NOMO-1 treated with DMSO at 0.1 percent for 48 hours (cell line): ENCODE results near the gene KANK4.

Source experiments
- DNase-seq: peaks from one replicate; lab custom pipeline; 2025; ENCODE audit not compliant: unreplicated experiment; lab: John Stamatoyannopoulos, UW

Gene KANK4

GRCh38 chr1:62307895-62308492 lies 11.2 kb downstream of the KANK4 start:
- DNase-seq, result no peak

GRCh38 chr1:62307446-62307845 lies 11.8 kb downstream of the KANK4 start:
- DNase-seq, result no peak

DNA sequence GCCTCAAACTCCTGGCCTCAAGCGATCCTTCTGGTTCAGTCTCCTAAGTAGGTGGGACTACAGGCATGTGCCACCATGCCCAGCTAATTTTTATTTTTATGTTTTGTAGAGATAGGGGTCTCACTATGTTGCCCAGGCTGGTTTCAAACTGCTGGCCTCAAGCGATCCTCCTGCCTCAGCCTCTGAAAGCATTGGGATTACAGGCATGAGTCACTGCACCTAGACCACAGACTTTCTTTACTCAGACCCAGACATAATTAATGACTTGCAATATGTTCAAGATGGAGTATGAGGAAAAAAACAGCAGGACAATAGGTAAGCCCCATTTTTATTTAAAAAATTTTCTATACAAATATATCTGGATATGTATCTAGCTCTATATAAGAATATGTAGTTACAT lies 13.2 kb downstream of the KANK4 start:
- no peak for DNase-seq

DNA sequence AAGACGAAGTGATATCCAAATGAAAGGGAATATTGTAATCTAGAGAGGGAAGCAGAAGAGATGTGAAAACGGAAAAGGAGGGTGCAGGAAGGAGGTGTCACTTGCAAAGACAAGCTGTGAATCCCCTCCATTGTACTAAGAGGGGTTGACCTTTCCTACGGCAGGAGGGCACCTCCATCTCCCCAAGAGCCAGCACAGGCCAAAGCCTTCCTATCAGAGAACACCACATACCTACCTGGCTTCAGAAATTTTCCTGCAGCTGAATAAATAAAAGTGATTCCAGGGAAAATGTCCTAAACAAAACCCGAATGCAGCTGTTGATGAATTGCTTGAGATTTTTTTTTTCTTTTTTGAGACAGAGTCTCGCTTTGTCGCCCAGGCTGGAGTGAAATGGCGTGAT lies 14.3 kb downstream of the KANK4 start:
- no peak for DNase-seq

DNA sequence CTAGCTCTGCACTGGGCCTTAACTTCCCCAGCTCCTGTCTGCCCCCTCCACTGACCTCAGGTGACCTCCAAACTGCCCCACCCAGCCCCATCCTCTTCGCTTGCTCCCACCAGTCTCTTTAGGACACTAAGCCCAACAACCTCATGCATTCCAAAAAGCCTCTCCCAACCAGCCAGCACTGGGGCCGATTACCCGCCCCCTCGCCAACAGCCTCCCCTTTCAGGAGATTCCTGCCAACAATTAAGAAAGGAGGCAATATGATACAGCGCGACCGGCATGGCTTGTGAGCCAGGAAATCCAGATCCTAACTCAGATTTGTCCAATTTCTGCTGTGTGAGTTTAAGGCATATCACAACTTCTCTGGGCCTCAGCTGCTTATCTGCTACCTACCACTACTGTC lies 14.7 kb downstream of the KANK4 start:
- DNase-seq, result no peak

- no peak for DNase-seq
Observed at GRCh38 chr1:62301726-62302390, 17.4 kb downstream of the KANK4 start.

GRCh38 chr1:62299426-62300200 lies 19.6 kb downstream of the KANK4 start:
- DNase-seq, result no peak

DNA sequence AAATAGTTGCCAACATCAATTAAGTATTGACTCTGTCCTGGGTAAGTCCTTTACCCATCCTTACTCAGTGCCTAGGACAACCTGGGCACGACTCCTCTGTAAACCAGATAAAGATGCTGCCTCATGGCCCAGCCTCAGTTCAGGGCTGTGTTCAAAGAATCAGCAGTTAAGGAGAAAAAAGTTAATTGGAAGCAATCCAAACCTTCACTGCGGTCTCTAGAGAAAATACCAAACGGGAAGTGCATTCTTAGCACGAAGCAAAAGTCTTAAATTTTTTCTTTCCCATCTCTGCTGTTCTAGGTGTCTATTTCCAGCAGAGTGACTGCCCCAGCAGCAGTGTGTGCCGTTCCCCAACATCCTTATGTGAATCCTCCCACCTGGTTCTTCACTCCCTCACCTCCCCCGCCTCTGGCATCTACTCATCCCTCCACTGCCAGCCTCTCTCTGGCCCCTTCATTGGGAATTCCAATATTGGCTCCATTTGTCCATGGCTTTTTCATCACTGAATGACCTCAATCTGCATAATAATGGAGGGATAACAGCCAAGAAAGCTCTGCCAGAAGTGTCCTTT lies 23.2 kb downstream of the KANK4 start:
- DNase-seq, result peak; percentile 87

DNA sequence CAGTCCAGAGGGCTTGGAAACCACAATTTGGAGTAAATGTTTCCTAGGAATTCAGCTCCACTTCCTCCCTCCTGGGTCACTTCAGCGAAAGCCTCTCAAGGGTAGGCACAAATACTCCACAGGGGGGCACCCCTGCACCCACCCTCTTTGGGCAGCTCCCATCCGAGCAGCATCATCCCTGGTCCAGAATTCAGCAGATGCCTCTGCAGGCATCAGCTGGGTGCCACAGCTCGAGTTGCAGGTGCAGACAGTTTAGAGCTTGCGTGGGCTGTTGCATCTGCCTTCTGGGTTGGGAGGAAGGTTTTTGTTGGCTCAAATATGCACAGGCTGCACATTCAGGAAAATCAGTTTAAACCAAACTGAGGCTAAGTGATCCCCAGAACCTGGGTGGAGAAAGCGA lies 25.0 kb downstream of the KANK4 start:
- no peak for DNase-seq

DNA sequence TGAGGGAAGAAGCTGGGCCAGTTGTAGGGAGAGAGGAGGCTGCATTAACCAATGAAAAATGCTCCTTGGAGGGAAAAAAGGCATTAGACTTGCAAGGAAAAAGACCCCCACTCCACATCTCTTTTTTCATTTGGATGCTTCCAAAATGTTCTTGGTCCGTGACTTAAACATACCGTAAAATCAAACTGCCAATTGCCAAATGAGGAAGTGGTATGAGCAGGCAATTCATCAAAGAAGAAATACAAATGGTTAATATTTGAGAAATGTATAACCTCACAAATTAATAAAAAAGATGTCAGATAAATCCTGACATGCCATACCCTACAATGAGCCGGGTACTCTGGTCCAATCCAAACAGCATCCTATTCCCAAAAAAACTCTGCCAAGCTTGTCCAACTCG lies 30.6 kb downstream of the KANK4 start:
- peak; percentile 39 for DNase-seq

GRCh38 chr1:62288224-62288623 lies 31.0 kb downstream of the KANK4 start:
- DNase-seq, result no peak

GRCh38 chr1:62286786-62287224 lies 32.4 kb downstream of the KANK4 start:
- DNase-seq, result no peak

- DNase-seq, result peak; percentile 43
Observed at GRCh38 chr1:62285984-62286785, 33.0 kb downstream of the KANK4 start.

- no peak for DNase-seq
Observed at GRCh38 chr1:62285440-62285839, 33.8 kb downstream of the KANK4 start.

DNA sequence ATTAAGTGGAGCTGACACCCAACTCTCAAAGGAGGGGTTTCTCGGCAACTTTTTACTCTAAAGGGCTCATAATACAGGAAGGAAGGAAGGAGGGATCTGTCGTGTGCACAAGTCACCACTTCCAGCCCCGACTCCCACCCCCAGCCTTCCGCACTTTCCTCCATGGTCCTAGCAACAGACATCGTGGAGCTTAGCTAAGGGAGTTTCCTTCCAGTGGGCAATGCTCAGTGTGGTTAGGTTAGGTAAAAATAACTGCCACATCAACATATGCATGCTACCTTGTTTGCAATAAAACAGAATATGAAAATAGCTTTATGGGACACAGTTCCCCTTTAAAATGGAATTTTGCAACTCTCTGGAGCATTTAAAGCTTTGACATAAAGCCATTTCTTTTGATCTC lies 35.2 kb downstream of the KANK4 start:
- DNase-seq, result peak; percentile 56

DNA sequence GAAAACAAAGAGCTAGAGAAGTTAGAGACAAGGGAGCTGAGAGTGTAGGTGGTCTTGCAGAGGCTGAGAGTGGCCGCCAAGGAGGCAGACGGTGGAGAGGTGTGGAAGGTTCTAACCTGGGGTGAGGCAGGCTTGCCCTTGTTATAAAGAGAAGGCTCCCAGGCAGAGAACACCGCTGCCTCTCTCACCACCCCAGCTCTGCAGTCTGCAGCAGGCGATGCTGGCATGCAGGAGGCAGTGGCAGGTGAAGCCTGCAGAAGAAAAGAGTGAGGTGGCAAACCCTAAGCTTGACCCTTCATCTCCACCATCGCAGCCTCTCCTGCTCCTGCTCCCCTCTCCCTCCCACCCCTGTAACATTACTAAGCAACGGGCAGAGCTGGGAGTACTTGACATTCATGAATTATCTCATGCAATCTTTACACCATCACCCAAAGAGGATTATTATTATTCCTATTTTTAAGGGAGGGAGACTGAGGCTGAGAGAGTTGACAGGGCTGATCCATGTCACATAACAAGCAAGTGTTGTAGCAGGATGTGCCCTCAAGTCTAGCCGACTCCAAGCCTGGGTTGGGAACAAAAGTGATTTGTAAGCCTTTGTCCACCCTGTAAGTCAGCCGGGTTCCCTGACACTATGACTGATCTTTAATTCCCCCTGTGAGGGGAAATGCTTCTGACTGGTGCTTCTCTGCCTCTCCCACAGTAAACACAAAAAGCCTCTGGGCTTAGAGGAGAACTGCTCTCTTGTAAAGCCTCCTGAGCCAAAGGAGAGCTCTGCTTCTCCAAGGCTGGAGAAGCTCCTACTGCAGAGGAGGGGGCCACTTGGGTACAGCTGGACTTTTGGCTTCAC lies 36.1 kb downstream of the KANK4 start:
- DNase-seq, result no peak

GRCh38 chr1:62281922-62282555 lies 37.2 kb downstream of the KANK4 start:
- peak; percentile 25 for DNase-seq

- no peak for DNase-seq
Observed at GRCh38 chr1:62280960-62281465, 38.2 kb downstream of the KANK4 start.

DNA sequence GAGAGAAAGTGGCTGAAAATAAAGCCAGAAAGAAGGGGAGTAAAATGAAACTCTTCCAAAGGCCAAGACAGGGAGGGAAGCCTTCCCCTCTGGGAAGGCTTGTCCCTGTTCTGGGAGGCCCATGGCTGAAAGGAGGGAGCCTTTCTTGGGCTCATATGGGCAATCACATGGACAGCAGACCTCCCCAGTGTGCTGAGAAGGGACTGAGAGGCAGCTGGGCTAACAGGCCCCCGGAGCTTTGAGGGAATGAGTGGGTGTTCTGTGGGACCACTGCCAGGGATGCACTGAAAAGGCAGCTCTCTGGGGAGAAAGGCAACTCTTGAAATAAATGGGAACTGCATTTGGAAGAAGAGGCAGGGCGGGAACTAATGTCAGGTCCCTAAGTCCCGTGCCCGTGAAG lies 39.1 kb downstream of the KANK4 start:
- no peak for DNase-seq
